ENCODE data around the gene CWF19L1. TPM values are rescaled to one million over a fixed set of nuclear protein-coding genes. Genes with fewer than 3 reads are reported as not detected.

CWF19L1 gene
- total RNA-seq, 1 experiment from 2014 or later: 17.9 TPM

DNA sequence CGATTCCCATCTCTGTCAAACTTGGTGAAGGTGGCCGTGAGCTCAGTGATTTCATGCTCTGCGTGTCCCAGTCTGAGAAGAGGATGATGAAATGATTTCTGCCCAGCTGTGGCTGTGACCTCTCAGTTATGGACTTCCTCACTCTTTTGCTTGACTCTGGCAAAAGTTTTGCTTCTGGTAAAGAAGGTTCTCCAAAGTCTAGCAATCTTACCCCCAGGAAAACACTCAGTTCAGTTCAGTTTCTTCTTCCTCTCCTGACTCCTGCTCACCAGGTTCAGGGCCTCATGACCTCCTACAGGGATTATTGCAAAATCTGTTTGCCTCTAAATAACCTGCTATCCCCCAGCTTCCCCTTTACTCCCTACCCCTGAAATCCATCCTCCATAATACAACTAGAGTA, 23.9 kb upstream of the CWF19L1 start:
- H3K9me2 ChIP-seq (ENCODE audit: insufficient read depth): no peaks in the 10 kb centered on the region
- H3K4me3 ChIP-seq: no peak overlapping the region
- H3K27me3 ChIP-seq (ENCODE audit: insufficient read depth, low read depth): peaks cover 3% of the 10 kb centered on the region; the same call in 1 of the 2 replicates
- BruUV-seq (replicated peaks): no TSS peak
- POLR2A ChIA-PET (ENCODE audit: unreplicated experiment): no interaction called here
- no peak overlapping the region for H3K27ac ChIP-seq
- TF ChIP-seq EZH2 (IDR thresholded peaks at IDR 0.05; ENCODE audit: low read depth): no peak
- TF ChIP-seq, protein P1, sequence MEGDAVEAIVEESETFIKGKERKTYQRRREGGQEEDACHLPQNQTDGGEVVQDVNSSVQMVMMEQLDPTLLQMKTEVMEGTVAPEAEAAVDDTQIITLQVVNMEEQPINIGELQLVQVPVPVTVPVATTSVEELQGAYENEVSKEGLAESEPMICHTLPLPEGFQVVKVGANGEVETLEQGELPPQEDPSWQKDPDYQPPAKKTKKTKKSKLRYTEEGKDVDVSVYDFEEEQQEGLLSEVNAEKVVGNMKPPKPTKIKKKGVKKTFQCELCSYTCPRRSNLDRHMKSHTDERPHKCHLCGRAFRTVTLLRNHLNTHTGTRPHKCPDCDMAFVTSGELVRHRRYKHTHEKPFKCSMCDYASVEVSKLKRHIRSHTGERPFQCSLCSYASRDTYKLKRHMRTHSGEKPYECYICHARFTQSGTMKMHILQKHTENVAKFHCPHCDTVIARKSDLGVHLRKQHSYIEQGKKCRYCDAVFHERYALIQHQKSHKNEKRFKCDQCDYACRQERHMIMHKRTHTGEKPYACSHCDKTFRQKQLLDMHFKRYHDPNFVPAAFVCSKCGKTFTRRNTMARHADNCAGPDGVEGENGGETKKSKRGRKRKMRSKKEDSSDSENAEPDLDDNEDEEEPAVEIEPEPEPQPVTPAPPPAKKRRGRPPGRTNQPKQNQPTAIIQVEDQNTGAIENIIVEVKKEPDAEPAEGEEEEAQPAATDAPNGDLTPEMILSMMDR (conservative IDR thresholded peaks at IDR 0.05): no peak
- no peak overlapping the region for H3K4me2 ChIP-seq
- H3K9me3 ChIP-seq (ENCODE audit: insufficient read depth, low read depth): no peaks in the 10 kb centered on the region
- CTCF ChIA-PET: interaction anchor here (0.6 kb wide), 1 partner anchor 245 kb away, joined by 5 read pairs; the partner anchor contains the start of gene HIF1AN
- no peaks in the 10 kb centered on the region for H3K36me3 ChIP-seq (ENCODE audit: low read depth)
- no peak overlapping the region for H2AFZ ChIP-seq
- peaks cover 7% of the 10 kb centered on the region; the same call in 1 of the 2 replicates for H3F3A ChIP-seq (ENCODE audit: insufficient read depth, low read depth)
- H3K79me2 ChIP-seq (ENCODE audit: low read depth): no peaks in the 10 kb centered on the region
- no peak for DNase-seq
- H3K4me1 ChIP-seq (replicated peaks; ENCODE audit: insufficient read depth): no peaks in the 10 kb centered on the region; the same call in 1 of the 2 replicates
- intact Hi-C loops (cut with micrococcal nuclease; ENCODE audit: unreplicated experiment): no loop called here
- H4K20me1 ChIP-seq (ENCODE audit: insufficient read depth): no peaks in the 10 kb centered on the region

DNA sequence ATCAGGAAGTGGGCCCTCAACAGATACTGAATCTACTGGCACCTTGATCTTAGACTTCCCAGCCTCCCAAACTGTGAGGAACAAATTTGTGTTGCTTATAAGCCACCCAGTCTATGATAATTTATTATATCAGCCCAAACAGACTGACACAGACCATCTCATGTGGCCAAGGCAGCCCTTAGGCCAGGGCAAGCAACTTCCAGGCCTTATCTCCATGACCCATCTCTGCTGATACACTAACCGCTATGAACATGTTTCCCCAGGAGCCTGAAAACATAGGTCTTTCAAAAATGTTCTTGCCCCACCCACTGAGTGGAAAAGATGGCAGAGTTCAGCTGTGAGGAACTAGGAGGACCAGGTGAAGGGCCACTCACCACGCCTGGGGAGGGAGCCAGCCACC, 22.2 kb upstream of the CWF19L1 start:
- no TSS peak for BruUV-seq (replicated peaks)
- Histone ChIP-seq H3K4me3 (no peak overlapping the region), H3K4me2 (no peak overlapping the region), H4K20me1 (ENCODE audit: insufficient read depth) (no peaks in the 10 kb centered on the region), H3K4me1 (replicated peaks; ENCODE audit: insufficient read depth) (peaks cover 8% of the 10 kb centered on the region), H3K9me3 (ENCODE audit: insufficient read depth, low read depth) (no peaks in the 10 kb centered on the region), H3K27me3 (ENCODE audit: insufficient read depth, low read depth) (no peaks in the 10 kb centered on the region), H2AFZ (no peak overlapping the region), H3K27ac (no peak overlapping the region), H3K79me2 (ENCODE audit: low read depth) (peaks cover 10% of the 10 kb centered on the region), H3K36me3 (ENCODE audit: low read depth) (no peaks in the 10 kb centered on the region), H3K9me2 (ENCODE audit: insufficient read depth) (no peaks in the 10 kb centered on the region), H3F3A (ENCODE audit: insufficient read depth, low read depth) (peaks cover 7% of the 10 kb centered on the region; the same call in 1 of the 2 replicates)
- ChIA-PET POLR2A (ENCODE audit: unreplicated experiment) (no interaction called here), CTCF (no interaction called here)
- DNase-seq: no peak
- intact Hi-C loops (cut with micrococcal nuclease; ENCODE audit: unreplicated experiment): no loop called here
- no peak for TF ChIP-seq EZH2 (IDR thresholded peaks at IDR 0.05; ENCODE audit: low read depth)
- TF ChIP-seq, protein P1 (conservative IDR thresholded peaks at IDR 0.05): no peak

DNA sequence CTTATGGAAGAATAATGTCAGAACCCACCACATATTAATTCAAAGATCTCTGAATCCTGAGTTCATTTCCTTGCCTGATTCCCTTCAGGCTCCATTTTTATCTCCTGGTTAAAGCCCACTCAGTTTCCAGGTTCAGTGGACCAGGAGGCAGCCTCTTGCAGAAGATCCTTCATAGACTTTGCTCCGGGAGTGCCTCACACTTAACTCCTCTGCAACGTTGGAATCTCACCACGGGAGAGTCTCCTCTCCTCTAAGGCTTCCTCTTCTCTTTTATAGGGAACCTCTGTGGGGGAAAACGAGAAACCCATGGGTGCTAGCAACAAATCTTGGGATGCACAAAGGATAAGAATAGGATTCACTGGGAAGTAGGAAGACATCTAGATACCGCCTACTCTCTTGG, 20.8 kb upstream of the CWF19L1 start:
- no peak overlapping the region for H3K27ac ChIP-seq
- no peaks in the 10 kb centered on the region for H3K27me3 ChIP-seq (ENCODE audit: insufficient read depth, low read depth)
- no TSS peak for BruUV-seq (replicated peaks)
- TF ChIP-seq, protein P1 (conservative IDR thresholded peaks at IDR 0.05): no peak
- no peak for TF ChIP-seq EZH2 (IDR thresholded peaks at IDR 0.05; ENCODE audit: low read depth)
- H3K4me1 ChIP-seq (replicated peaks; ENCODE audit: insufficient read depth): peaks cover 8% of the 10 kb centered on the region
- POLR2A ChIA-PET (ENCODE audit: unreplicated experiment): no interaction called here
- H3K4me2 ChIP-seq: no peak overlapping the region
- no peaks in the 10 kb centered on the region for H3K9me2 ChIP-seq (ENCODE audit: insufficient read depth)
- intact Hi-C loops (cut with micrococcal nuclease; ENCODE audit: unreplicated experiment): no loop called here
- H3K79me2 ChIP-seq (ENCODE audit: low read depth): peaks cover 10% of the 10 kb centered on the region
- H3F3A ChIP-seq (ENCODE audit: insufficient read depth, low read depth): peaks cover 7% of the 10 kb centered on the region; the same call in 1 of the 2 replicates
- DNase-seq: no peak
- H3K36me3 ChIP-seq (ENCODE audit: low read depth): no peaks in the 10 kb centered on the region
- no peak overlapping the region for H3K4me3 ChIP-seq
- H4K20me1 ChIP-seq (ENCODE audit: insufficient read depth): no peaks in the 10 kb centered on the region
- no peak overlapping the region for H2AFZ ChIP-seq
- CTCF ChIA-PET: no interaction called here
- H3K9me3 ChIP-seq (ENCODE audit: insufficient read depth, low read depth): no peaks in the 10 kb centered on the region
